H9 (cell line): ENCODE results near the gene TMEM156. TPM values are rescaled to one million over a fixed set of nuclear protein-coding genes. Genes with fewer than 3 reads are reported as not detected.

Source experiments
- DNase-seq: peaks from one replicate; pipeline ENCODE4 v3.0.0-alpha.2; 2017
- H2AFZ ChIP-seq: one replicate; pipeline ENCODE4 v1.6.1; 2013; ENCODE audit warnings: mild to moderate bottlenecking, low read length, control low read depth, moderate library complexity
- H2AK5ac ChIP-seq: 2 replicates; pipeline ENCODE4 v1.6.1; 2013; ENCODE audit warnings: low read length, control low read depth, mixed read lengths; ENCODE audit not compliant: insufficient read length
- H2BK120ac ChIP-seq: one replicate; pipeline ENCODE4 v1.6.1; 2013; ENCODE audit warnings: low read depth, mild to moderate bottlenecking, low read length, control low read depth, inconsistent platforms; ENCODE audit not compliant: poor library complexity, severe bottlenecking
- H2BK12ac ChIP-seq: 2 replicates; pipeline ENCODE4 v1.6.1; 2013; ENCODE audit warnings: low read length, control low read depth, mixed read lengths, low read depth; ENCODE audit not compliant: insufficient read length
- H2BK15ac ChIP-seq: 2 replicates; pipeline ENCODE4 v1.6.1; 2013; ENCODE audit warnings: low read depth, low read length, control low read depth
- H2BK20ac ChIP-seq: one replicate; pipeline ENCODE4 v1.6.1; 2013; ENCODE audit warnings: low read depth, mild to moderate bottlenecking, low read length, control low read depth, inconsistent platforms; ENCODE audit not compliant: poor library complexity, severe bottlenecking
- H2BK5ac ChIP-seq: 2 replicates; pipeline ENCODE4 v1.6.1; 2013; ENCODE audit warnings: low read length, control low read depth, mixed read lengths; ENCODE audit not compliant: insufficient read length
- H3K14ac ChIP-seq: 2 replicates; pipeline ENCODE4 v1.6.1; 2013; ENCODE audit warnings: low read length, control low read depth; ENCODE audit not compliant: insufficient read depth
- H3K18ac ChIP-seq: 2 replicates; pipeline ENCODE4 v1.6.1; 2013; ENCODE audit warnings: low read depth, mild to moderate bottlenecking, mixed read lengths, low read length, control low read depth; ENCODE audit not compliant: insufficient read length
- H3K23ac ChIP-seq: 2 replicates; pipeline ENCODE4 v1.6.1; 2013; ENCODE audit warnings: low read length, control low read depth, mixed read lengths, low read depth; ENCODE audit not compliant: insufficient read length
- H3K23me2 ChIP-seq: 2 replicates; pipeline ENCODE4 v1.6.1; 2013; ENCODE audit warnings: low read depth, mild to moderate bottlenecking, mixed read lengths, low read length, control low read depth; ENCODE audit not compliant: insufficient read length, poor library complexity, severe bottlenecking
- H3K27ac ChIP-seq: 2 replicates; pipeline ENCODE4 v1.5.1; 2013; ENCODE audit warnings: low read length, control low read depth, mixed read lengths, low read depth; ENCODE audit not compliant: insufficient read length
- H3K27me3 ChIP-seq: 2 replicates; pipeline ENCODE4 v1.6.1; 2013; ENCODE audit warnings: low read length, control low read depth, inconsistent platforms; ENCODE audit not compliant: insufficient read depth
- H3K4ac ChIP-seq: 2 replicates; pipeline ENCODE4 v1.6.1; 2013; ENCODE audit warnings: low read depth, mild to moderate bottlenecking, control low read depth, inconsistent platforms, low read length, moderate library complexity
- H3K4me1 ChIP-seq: 2 replicates; pipeline ENCODE4 v1.6.1; 2013; ENCODE audit warnings: low read length, control low read depth, inconsistent platforms; ENCODE audit not compliant: insufficient read depth
- H3K4me2 ChIP-seq: 2 replicates; pipeline ENCODE4 v1.6.1; 2013; ENCODE audit warnings: low read length, control low read depth, mixed read lengths; ENCODE audit not compliant: insufficient read length, insufficient read depth
- H3K56ac ChIP-seq: 2 replicates; pipeline ENCODE4 v1.6.1; 2013; ENCODE audit warnings: low read depth, mild to moderate bottlenecking, mixed read lengths, low read length, control low read depth; ENCODE audit not compliant: insufficient read length
- H3K79me1 ChIP-seq: 2 replicates; pipeline ENCODE4 v1.6.1; 2013; ENCODE audit warnings: low read depth, mild to moderate bottlenecking, moderate library complexity, low read length, control low read depth, inconsistent platforms; ENCODE audit not compliant: insufficient read depth, poor library complexity, severe bottlenecking
- H3K79me2 ChIP-seq: 2 replicates; pipeline ENCODE4 v1.6.1; 2013; ENCODE audit warnings: low read length, control low read depth, inconsistent platforms; ENCODE audit not compliant: insufficient read depth
- H3K9ac ChIP-seq: 2 replicates; pipeline ENCODE4 v1.6.1; 2013; ENCODE audit warnings: low read length, control low read depth, mixed read lengths; ENCODE audit not compliant: insufficient read length; ENCODE audit errors: extremely low read depth
- H3K9me3 ChIP-seq: one replicate; pipeline ENCODE4 v1.6.1; 2013; ENCODE audit warnings: low read depth, low read length, inconsistent platforms; ENCODE audit not compliant: control insufficient read depth
- H3T11ph ChIP-seq: one replicate; pipeline ENCODE4 v1.6.1; 2013; ENCODE audit warnings: mild to moderate bottlenecking, low read length, control low read depth, inconsistent platforms
- H4K20me1 ChIP-seq: one replicate; pipeline ENCODE4 v1.6.1; 2013; ENCODE audit not compliant: control insufficient read depth, insufficient read length, insufficient read depth
- H4K5ac ChIP-seq: 2 replicates; pipeline ENCODE4 v1.6.1; 2013; ENCODE audit warnings: low read depth, mild to moderate bottlenecking, mixed read lengths, low read length, control low read depth; ENCODE audit not compliant: insufficient read length
- H4K8ac ChIP-seq: replicated peaks from 2 replicates; pipeline ENCODE4 v1.6.1; 2013; ENCODE audit warnings: low read length, control low read depth, mixed read lengths, low read depth; ENCODE audit not compliant: insufficient read length
- H4K91ac ChIP-seq: 2 replicates; pipeline ENCODE4 v1.6.1; 2013; ENCODE audit warnings: low read depth, mild to moderate bottlenecking, moderate library complexity, mixed read lengths, low read length, control low read depth; ENCODE audit not compliant: insufficient read length
- H3K27ac Mint-ChIP-seq, 3 experiments: 2 replicates in 2 of 3; 3 replicates in 1 of 3; pipeline ENCODE4 v1.8.0; 2020 to 2021; ENCODE audit warnings: mixed read lengths in 3 of 3, mild to moderate bottlenecking in 1 of 3, moderate library complexity in 1 of 3
- H3K27me3 Mint-ChIP-seq: 2 replicates; pipeline ENCODE4 v1.8.0; 2021; ENCODE audit warnings: low read depth, mild to moderate bottlenecking, moderate library complexity, mixed read lengths
- H3K36me3 Mint-ChIP-seq, 3 experiments: 2 replicates in 2 of 3; 3 replicates in 1 of 3; pipeline ENCODE4 v1.8.0; 2020 to 2021; ENCODE audit warnings: low read depth in 3 of 3, mixed read lengths in 3 of 3; ENCODE audit not compliant: insufficient read depth in 1 of 3
- H3K4me1 Mint-ChIP-seq, 2 experiments: 2 replicates each; pipeline ENCODE4 v1.8.0; 2020; ENCODE audit warnings: mixed read lengths in 2 of 2
- H3K4me3 Mint-ChIP-seq, 2 experiments: 2 replicates in 1 of 2; 3 replicates in 1 of 2; pipeline ENCODE4 v1.8.0; 2020 to 2021; ENCODE audit warnings: mild to moderate bottlenecking in 2 of 2, mixed read lengths in 2 of 2, moderate library complexity in 1 of 2
- H3K9me3 Mint-ChIP-seq, 2 experiments: 2 replicates in 1 of 2; 3 replicates in 1 of 2; pipeline ENCODE4 v1.8.0; 2020; ENCODE audit warnings: mild to moderate bottlenecking in 2 of 2, mixed read lengths in 2 of 2, moderate library complexity in 1 of 2
- CTCF ChIP-seq: fragments of 200-600 bp; sonication (generic); conservative IDR thresholded peaks from 3 replicates; pipeline ENCODE4 v1.8.0; 2021; ENCODE audit warnings: antibody characterized with exemption, mild to moderate bottlenecking
- WGBS: extraction: QIAGEN DNeasy Blood & Tissue Kit; methylation state at CpG from one replicate; pipeline ENCODE4 v1.1.7; 2013; ENCODE audit warnings: missing lambda C conversion rate, low lambda C conversion rate, mixed read lengths; ENCODE audit not compliant: insufficient read length; ENCODE audit errors: extremely low coverage; 5-methylcytosine and 5-hydroxymethylcytosine counted together
- total RNA-seq: library from RNA; stranded (reverse); gene quantifications from 2 replicates; pipeline ENCODE4 v1.2.1, GENCODE V29; 2021

Gene TMEM156
- total RNA-seq, 1 experiment from 2014 or later: not detected

DNA sequence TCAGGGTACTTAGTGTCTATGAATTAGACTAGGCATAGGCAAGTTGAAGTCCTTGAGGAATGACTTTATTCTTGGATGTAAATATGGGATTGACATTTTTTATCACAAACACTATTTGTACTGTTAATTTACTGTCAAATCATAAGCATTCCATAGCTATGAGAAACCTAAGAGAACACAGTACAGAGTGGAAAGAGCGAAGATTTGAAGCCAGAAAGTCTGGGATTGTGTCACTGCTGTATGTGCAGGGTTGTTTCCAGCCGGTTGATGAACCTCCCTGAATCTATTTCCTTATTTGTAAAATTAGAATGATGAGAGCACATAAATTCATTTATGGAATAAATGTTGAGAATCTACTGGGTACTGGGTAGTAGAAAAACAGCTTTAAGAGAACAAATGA, 15.5 kb upstream of the TMEM156 start:
- TF ChIP-seq CTCF: no peak
- H4K5ac ChIP-seq: no peak overlapping the region
- H4K8ac ChIP-seq: no peak overlapping the region
- no CpG with 5 or more reads among the region's 2 CpGs for WGBS
- Mint-ChIP-seq H3K4me3 (no peak overlapping the region), H3K27ac (no peak overlapping the region), H3K36me3 (peaks cover 0 to 2% (median 0%) of the 10 kb centered on the region in 3 experiments; a peak in 1 of 7 replicates), H3K9me3 (no peaks in the 10 kb centered on the region; a peak in 1 of 5 replicates), H3K4me1 (peaks cover 31 to 33% of the 10 kb centered on the region in 2 experiments), H3K27me3 (no peaks in the 10 kb centered on the region)
- no peak overlapping the region for H3K4ac ChIP-seq
- no peaks in the 10 kb centered on the region for H3K9me3 ChIP-seq
- no peak for DNase-seq
- H4K91ac ChIP-seq: no peak overlapping the region
- peaks cover 5% of the 10 kb centered on the region for H3K23me2 ChIP-seq
- H3K56ac ChIP-seq: no peak overlapping the region
- H3K18ac ChIP-seq: no peak overlapping the region
- no peak overlapping the region for H2BK5ac ChIP-seq
- H3K14ac ChIP-seq: no peak overlapping the region
- H2BK12ac ChIP-seq: no peak overlapping the region
- H2BK120ac ChIP-seq: no peak overlapping the region
- no peak overlapping the region for H2AK5ac ChIP-seq
- H2AFZ ChIP-seq: no peak overlapping the region
- H3K9ac ChIP-seq: no peak overlapping the region
- no peaks in the 10 kb centered on the region for H4K20me1 ChIP-seq
- no peak overlapping the region for H3T11ph ChIP-seq
- H3K4me2 ChIP-seq: no peak overlapping the region
- H2BK15ac ChIP-seq: no peak overlapping the region
- no peaks in the 10 kb centered on the region for H3K79me2 ChIP-seq
- no peak overlapping the region for H3K23ac ChIP-seq
- no peak overlapping the region for H2BK20ac ChIP-seq
- no peaks in the 10 kb centered on the region for H3K79me1 ChIP-seq
- H3K27me3 ChIP-seq: no peaks in the 10 kb centered on the region
- peaks cover 2% of the 10 kb centered on the region; the same call in 1 of the 2 replicates for H3K4me1 ChIP-seq
- H3K27ac ChIP-seq: no peak overlapping the region
